H1 (cell line): ENCODE measurements around the gene DOK3. TPM values are rescaled to one million over a fixed set of nuclear protein-coding genes. Genes with fewer than 3 reads are reported as not detected.

Experiments
- CTCF ChIA-PET: fragments of 300-600 bp; sonication (Branson Sonifier 250); formaldehyde crosslinking; loops from one replicate; lab custom pipeline; 2021; ENCODE audit not compliant: partially characterized antibody; lab: Charles Lee
- POLR2A ChIA-PET: fragments of 300-600 bp; sonication (Branson Sonifier 250); formaldehyde crosslinking; loops from one replicate; lab custom pipeline; 2021; ENCODE audit warnings: inconsistent platforms; ENCODE audit not compliant: partially characterized antibody; lab: Charles Lee
- DNase-seq, 2 experiments: peaks; one replicate each; pipeline versions ENCODE4 v3.0.0 to v3.0.0-alpha.2; 2010 to 2022; ENCODE audit warnings: low spot score in 2 of 2, low read depth in 1 of 2, mixed read lengths in 1 of 2
- FAIRE-seq: peaks from 2 replicates; lab custom pipeline; 2011; peaks lifted over from hg19 to GRCh38; lab: Jason Lieb, UNC
- H2AFZ ChIP-seq: 2 replicates; pipeline ENCODE4 v1.8.1; 2012; ENCODE audit warnings: low read length, inconsistent platforms
- H2AK5ac ChIP-seq: 2 replicates; pipeline ENCODE4 v1.6.1; 2013; ENCODE audit warnings: low read depth, low read length
- H2BK120ac ChIP-seq: replicated peaks from 2 replicates; pipeline ENCODE3; 2013; ENCODE audit warnings: low read depth, low read length, inconsistent platforms
- H2BK12ac ChIP-seq: 2 replicates; pipeline ENCODE4 v1.6.1; 2013; ENCODE audit warnings: low read depth, low read length
- H2BK15ac ChIP-seq: 2 replicates; pipeline ENCODE4 v1.6.1; 2013; ENCODE audit warnings: low read length
- H2BK20ac ChIP-seq: 2 replicates; pipeline ENCODE4 v1.6.1; 2013; ENCODE audit warnings: low read length
- H2BK5ac ChIP-seq: 2 replicates; pipeline ENCODE4 v1.6.1; 2013; ENCODE audit warnings: low read depth, low read length
- H3K14ac ChIP-seq: 2 replicates; pipeline ENCODE4 v1.6.1; 2013; ENCODE audit warnings: inconsistent platforms; ENCODE audit not compliant: insufficient read length
- H3K18ac ChIP-seq: 2 replicates; pipeline ENCODE4 v1.6.1; 2013; ENCODE audit warnings: low read length; ENCODE audit errors: extremely low read depth
- H3K23ac ChIP-seq: 2 replicates; pipeline ENCODE4 v1.6.1; 2013; ENCODE audit warnings: inconsistent platforms; ENCODE audit not compliant: insufficient read length
- H3K23me2 ChIP-seq: 2 replicates; pipeline ENCODE4 v1.6.1; 2013; ENCODE audit warnings: low read depth, low read length
- H3K27ac ChIP-seq: 2 replicates; pipeline ENCODE4 v1.6.1; 2011; ENCODE audit warnings: low read depth, low read length, inconsistent platforms
- H3K27me3 ChIP-seq, 4 experiments: replicated peaks in 1 of 4; 1 replicate in 1 of 4; 2 replicates in 3 of 4; pipeline versions ENCODE4 v1.6.1 to v1.8.1; 2011 to 2013; ENCODE audit warnings: low read length in 3 of 4, mild to moderate bottlenecking in 3 of 4, inconsistent platforms in 2 of 4, mixed read lengths in 2 of 4, moderate library complexity in 1 of 4; ENCODE audit not compliant: control insufficient read depth in 3 of 4, insufficient read depth in 3 of 4; ENCODE audit errors: extremely low read depth in 1 of 4
- H3K36me3 ChIP-seq, 4 experiments: 2 replicates each; pipeline versions ENCODE4 v1.6.1 to v1.8.1; 2011 to 2013; ENCODE audit warnings: mild to moderate bottlenecking in 4 of 4, low read length in 3 of 4, moderate library complexity in 2 of 4, control low read depth in 1 of 4, inconsistent platforms in 1 of 4; ENCODE audit not compliant: insufficient read depth in 4 of 4, control insufficient read depth in 2 of 4
- H3K4ac ChIP-seq: replicated peaks from 2 replicates; pipeline ENCODE3; 2013; ENCODE audit warnings: low read length, low read depth, mixed read lengths, inconsistent platforms; ENCODE audit not compliant: insufficient read length
- H3K4me1 ChIP-seq, 4 experiments: replicated peaks in 1 of 4; 1 replicate in 1 of 4; 2 replicates in 3 of 4; pipeline versions ENCODE4 v1.6.1 to v1.8.1; 2011 to 2013; ENCODE audit warnings: low read length in 3 of 4, inconsistent platforms in 2 of 4, mixed read lengths in 1 of 4; ENCODE audit not compliant: insufficient read depth in 4 of 4, control insufficient read depth in 3 of 4
- H3K4me2 ChIP-seq, 2 experiments: 2 replicates each; pipeline versions ENCODE4 v1.6.1 to v1.8.1; 2011 to 2013; ENCODE audit warnings: low read depth in 2 of 2, low read length in 2 of 2, control low read depth in 1 of 2, inconsistent platforms in 1 of 2, mild to moderate bottlenecking in 1 of 2; ENCODE audit not compliant: insufficient read depth in 1 of 2
- H3K4me3 ChIP-seq, 4 experiments: fragments of 200-600, 300-600 bp in 1 of 4; sonication (generic), shearing (Covaris generic), sonication (Bioruptor Twin) in 1 of 4; 2 replicates each; pipeline versions ENCODE4 v1.5.1 to v1.8.1; 2011 to 2016; ENCODE audit warnings: low read length in 4 of 4, low read depth in 3 of 4, control low read depth in 2 of 4, inconsistent platforms in 2 of 4, mild to moderate bottlenecking in 2 of 4, mixed read lengths in 1 of 4, moderate library complexity in 1 of 4; ENCODE audit not compliant: insufficient read depth in 2 of 4; ENCODE audit errors: extremely low read depth in 1 of 4
- H3K56ac ChIP-seq: replicated peaks from 2 replicates; pipeline ENCODE3; 2013; ENCODE audit warnings: low read depth, mild to moderate bottlenecking, mixed read lengths, low read length, inconsistent platforms; ENCODE audit not compliant: insufficient read length
- H3K79me1 ChIP-seq: 2 replicates; pipeline ENCODE4 v1.6.1; 2013; ENCODE audit warnings: low read depth, low read length, control low read depth
- H3K79me2 ChIP-seq, 2 experiments: 2 replicates each; pipeline versions ENCODE4 v1.6.1 to v1.8.1; 2012 to 2013; ENCODE audit warnings: low read length in 2 of 2, mild to moderate bottlenecking in 2 of 2, inconsistent platforms in 1 of 2; ENCODE audit not compliant: insufficient read depth in 2 of 2, control insufficient read depth in 1 of 2
- H3K9ac ChIP-seq, 4 experiments: replicated peaks in 1 of 4; 1 replicate in 1 of 4; 2 replicates in 3 of 4; pipeline versions ENCODE4 v1.6.1 to v1.8.1; 2011 to 2013; ENCODE audit warnings: low read depth in 3 of 4, low read length in 3 of 4, control low read depth in 2 of 4, mild to moderate bottlenecking in 2 of 4, moderate library complexity in 2 of 4, inconsistent platforms in 1 of 4; ENCODE audit errors: extremely low read depth in 1 of 4
- H3K9me3 ChIP-seq, 2 experiments: 2 replicates each; pipeline versions ENCODE4 v1.6.1 to v1.8.1; 2012 to 2013; ENCODE audit warnings: mild to moderate bottlenecking in 2 of 2, moderate library complexity in 2 of 2, control low read depth in 1 of 2, inconsistent platforms in 1 of 2, low read depth in 1 of 2, low read length in 1 of 2, mixed read lengths in 1 of 2; ENCODE audit not compliant: insufficient read depth in 2 of 2
- H4K20me1 ChIP-seq, 2 experiments: replicated peaks in 1 of 2; 2 replicates each; pipeline versions ENCODE3 to v1.8.1; 2011 to 2013; ENCODE audit warnings: inconsistent platforms in 2 of 2, low read length in 2 of 2, mild to moderate bottlenecking in 1 of 2; ENCODE audit not compliant: insufficient read depth in 2 of 2, control insufficient read depth in 1 of 2
- H4K5ac ChIP-seq: 2 replicates; pipeline ENCODE4 v1.6.1; 2013; ENCODE audit warnings: low read length, low read depth, mixed read lengths, inconsistent platforms; ENCODE audit not compliant: insufficient read length
- H4K8ac ChIP-seq: 2 replicates; pipeline ENCODE4 v1.8.0; 2013; ENCODE audit warnings: mild to moderate bottlenecking, moderate library complexity, low read length, inconsistent platforms; ENCODE audit not compliant: insufficient read depth; ENCODE audit errors: extremely low read depth
- H4K91ac ChIP-seq: replicated peaks from 2 replicates; pipeline ENCODE3; 2013; ENCODE audit warnings: low read length, mixed read lengths, inconsistent platforms; ENCODE audit not compliant: insufficient read length
- BCL11A ChIP-seq, 2 experiments: IDR thresholded peaks; one replicate each; pipeline ENCODE4 v1.6.1; 2011; ENCODE audit warnings: low read depth in 2 of 2, low read length in 2 of 2, mild to moderate bottlenecking in 2 of 2
- EGR1 ChIP-seq: IDR thresholded peaks from 2 replicates; pipeline ENCODE4 v1.6.1; 2011; ENCODE audit warnings: low read depth, low read length, borderline replicate concordance
- MAX ChIP-seq: IDR thresholded peaks from 2 replicates; pipeline ENCODE4 v1.6.1; 2012; ENCODE audit warnings: inconsistent platforms
- NANOG ChIP-seq: IDR thresholded peaks from 2 replicates; pipeline ENCODE4 v1.6.1; 2011; ENCODE audit warnings: low read length, low read depth, mild to moderate bottlenecking, inconsistent platforms; ENCODE audit not compliant: insufficient read depth, poor library complexity, severe bottlenecking
- POLR2A ChIP-seq, 2 experiments: IDR thresholded peaks; 1 replicate in 1 of 2; 2 replicates in 1 of 2; pipeline ENCODE4 v1.6.1; 2011; ENCODE audit warnings: low read depth in 2 of 2, low read length in 2 of 2, mild to moderate bottlenecking in 2 of 2; ENCODE audit errors: control extremely low read depth in 1 of 2
- POLR2AphosphoS5 ChIP-seq: IDR thresholded peaks from 2 replicates; pipeline ENCODE4 v1.6.1; 2011; ENCODE audit warnings: low read depth, low read length
- RNF2 ChIP-seq: fragments of 200-900, 300-1000 bp; sonication (generic); IDR thresholded peaks from 2 replicates; pipeline ENCODE4 v1.7.1; 2016; ENCODE audit warnings: borderline replicate concordance, low read depth, mild to moderate bottlenecking, antibody characterized with exemption, low read length; ENCODE audit not compliant: poor library complexity, severe bottlenecking; ENCODE audit errors: missing control alignments
- SAP30 ChIP-seq: fragments of 300-600 bp; sonication (generic); IDR thresholded peaks from 2 replicates; pipeline ENCODE4 v1.7.1; 2012; ENCODE audit warnings: low read length, moderate library complexity, mild to moderate bottlenecking, inconsistent platforms; ENCODE audit not compliant: insufficient read depth, insufficient replicate concordance
- WGBS, 2 experiments: shearing (Covaris generic) in 1 of 2; methylation state at CpG; one replicate each; pipeline versions ENCODE4 v1.1.6 to v1.1.7; 2013 to 2015; ENCODE audit warnings: low lambda C conversion rate in 2 of 2, mixed read lengths in 2 of 2, inconsistent platforms in 1 of 2, low coverage in 1 of 2, missing lambda C conversion rate in 1 of 2; ENCODE audit not compliant: insufficient replicate concordance in 2 of 2, insufficient coverage in 1 of 2, insufficient read length in 1 of 2; ENCODE audit errors: extremely low coverage in 1 of 2, missing lambda C conversion rate in 1 of 2; 5-methylcytosine and 5-hydroxymethylcytosine counted together
- polyA plus RNA-seq, 7 experiments: library from polyadenylated mRNA; depleted of rRNA in 3 of 7; stranded (reverse) in 5 of 7; unstranded in 2 of 7; fragments of >200 nt in 5 of 7; fragments of 200-250 nt in 2 of 7; gene quantifications; 1 replicate in 5 of 7; 2 replicates in 1 of 7; 4 replicates in 1 of 7; pipeline versions ENCODE4 v1.2.1 to v1.2.3, GENCODE V29; 2011 to 2013; ENCODE audit warnings: missing spikeins in 2 of 7, mixed read lengths in 2 of 7
- total RNA-seq: library from RNA; stranded (reverse); fragmentation: NEBNext Ultra II Directional; extraction: Animal tissue kit (Norgen Biotek cat#: 25700); gene quantifications from 2 replicates; pipeline ENCODE4 v1.2.1, GENCODE V29; 2021

DOK3 gene
- total and polyA plus RNA-seq, 2 of the 8 experiments (the other 6 are each of a cell fraction or from before 2014, with no cell fraction given): 4.2 to 6.4 TPM

GRCh38 chr5:177459819-177460628 is 49.6 kb downstream of the DOK3 start:
- H2BK15ac ChIP-seq: no peak overlapping the region
- H2AK5ac ChIP-seq: no peak overlapping the region
- H2BK20ac ChIP-seq: no peak overlapping the region
- POLR2A ChIA-PET: interaction anchor here (0.9 to 67.5 kb wide), 3 partner anchors 9 to 57 kb away, joined by 3 to 3349 read pairs (median 3349); partner anchors contain the start of genes DBN1, DDX41, DOK3 and PDLIM7
- peaks cover 27 to 41% of the 10 kb centered on the region in 2 experiments for H4K20me1 ChIP-seq
- TF ChIP-seq POLR2AphosphoS5 (0 out of 2 replicates have a peak, but pooled peaks have one; percentile 59), NANOG (no peak), MAX (no peak), EGR1 (no peak), SAP30 (no peak), BCL11A (IDR thresholded peaks at IDR 0.05; ENCODE audit: low read depth in 2 of 2, low read length in 2 of 2) (no peak), RNF2 (no peak), POLR2A (IDR thresholded peaks at IDR 0.05; ENCODE audit: control extremely low read depth in 1 of 2, low read depth in 2 of 2, low read length in 2 of 2) (peak in 1 of 2 experiments; percentile 32; a peak in 1 of 3 replicates)
- TF ChIP-seq, all 59 proteins: peak for 2
- CTCF ChIA-PET: interaction anchor here (1.0 to 5.5 kb wide), 8 partner anchors 11 to 151 kb away, joined by 3 to 64 read pairs (median 4); partner anchors contain the start of gene DBN1
- FAIRE-seq (no peak), DNase-seq (no peak)
- H3K56ac ChIP-seq: no peak overlapping the region
- peaks cover 0 to 11% (median 5%) of the 10 kb centered on the region in 4 experiments; a peak in 4 of 7 replicates for H3K4me1 ChIP-seq
- WGBS, 2 experiments: 96% methylated on average over 25 of the region's 28 CpGs; no CpG with 5 or more reads in 1 of the 2 experiments
- H2BK12ac ChIP-seq: no peak overlapping the region
- H2BK120ac ChIP-seq: no peak overlapping the region
- H3K23me2 ChIP-seq: peaks cover 7% of the 10 kb centered on the region; the same call in 1 of the 2 replicates
- peaks cover 0 to 4% of the 10 kb centered on the region in 2 experiments; a peak in 2 of 4 replicates for H3K79me2 ChIP-seq
- no peaks in the 10 kb centered on the region for H3K9me3 ChIP-seq
- H3K79me1 ChIP-seq: peaks cover 3% of the 10 kb centered on the region; the same call in 1 of the 2 replicates
- H2AFZ ChIP-seq: no peak overlapping the region
- H4K5ac ChIP-seq: no peak overlapping the region
- H3K23ac ChIP-seq: no peak overlapping the region
- H3K14ac ChIP-seq: no peak overlapping the region
- H2BK5ac ChIP-seq: no peak overlapping the region
- no peak overlapping the region for H4K91ac ChIP-seq
- H3K27me3 ChIP-seq: no peaks in the 10 kb centered on the region
- no peak overlapping the region; the same call in 1 of the 2 replicates for H3K27ac ChIP-seq
- peaks cover 22 to 64% (median 50%) of the 10 kb centered on the region in 4 experiments for H3K36me3 ChIP-seq
- H3K18ac ChIP-seq: no peak overlapping the region
- H3K4me3 ChIP-seq: no peak overlapping the region
- no peak overlapping the region for H3K4ac ChIP-seq
- H3K9ac ChIP-seq: no peak overlapping the region
- no peak overlapping the region for H4K8ac ChIP-seq
- H3K4me2 ChIP-seq: no peak overlapping the region
